HCT116 (cell line): ENCODE results near the gene HUNK. TPM values are rescaled to one million over a fixed set of nuclear protein-coding genes. Genes with fewer than 3 reads are reported as not detected.

Source experiments
- ATAC-seq: fragments of 200-7000 bp; cut with Tn5 transposase; 2 replicates; pipeline ENCODE4 v1.9.1; 2020; ENCODE audit warnings: mild to moderate bottlenecking, moderate library complexity
- BruUV-seq: library from RNA; stranded (reverse); fragments of 400-500 nt; replicated peaks from 2 replicates; lab custom pipeline; 2021; lab: Mats Ljungman, UMichigan
- CTCF ChIA-PET: fragments of 300-600 bp; sonication (Branson Sonifier 250); formaldehyde crosslinking; loops from one replicate; lab custom pipeline; 2021; ENCODE audit warnings: antibody characterized with exemption; lab: Charles Lee
- POLR2A ChIA-PET: fragments of 300-600, 350-600 bp; sonication (Branson Sonifier 250); formaldehyde crosslinking; loops from one replicate; lab custom pipeline; 2021; ENCODE audit warnings: antibody characterized with exemption; lab: Charles Lee
- RAD21 ChIA-PET, 2 experiments: fragments of 300-600 bp; sonication (Branson Sonifier 250); formaldehyde crosslinking; loops; one replicate each; lab custom pipeline; 2023; ENCODE audit warnings: low total read pairs in 2 of 2; ENCODE audit not compliant: uncharacterized antibody in 2 of 2, unreplicated experiment in 2 of 2, low non-redundant PET in 1 of 2; lab: Charles Lee
- DNase-seq: peaks from one replicate; pipeline ENCODE4 v3.0.0-alpha.2; 2010; ENCODE audit warnings: low read depth, low spot score
- H2AFZ ChIP-seq: fragments of 200-600 bp; shearing (Covaris generic), sonication (generic); 2 replicates; pipeline ENCODE4 v1.6.1; 2017; ENCODE audit warnings: low read depth, mixed run types, mixed read lengths, antibody characterized with exemption, low read length; ENCODE audit not compliant: poor library complexity, severe bottlenecking
- H3K27ac ChIP-seq: 2 replicates; pipeline ENCODE4 v1.5.1; 2012; ENCODE audit warnings: low read depth, low read length
- H3K27me3 ChIP-seq: fragments of 200-600 bp; sonication (generic); 2 replicates; pipeline ENCODE4 v1.6.1; 2016; ENCODE audit warnings: mixed run types, low read length, mixed read lengths; ENCODE audit not compliant: insufficient read depth
- H3K36me3 ChIP-seq, 2 experiments: fragments of 200-500 bp in 1 of 2; fragments of 200-600 bp in 1 of 2; sonication (Bioruptor generic) in 1 of 2; sonication (generic) in 1 of 2; 2 replicates each; pipeline versions ENCODE4 v1.5.1 to v1.6.1; 2014 to 2016; ENCODE audit warnings: low read length in 2 of 2, inconsistent platforms in 1 of 2, mixed read lengths in 1 of 2, mixed run types in 1 of 2; ENCODE audit not compliant: insufficient read depth in 2 of 2, control insufficient read depth in 1 of 2
- H3K4me1 ChIP-seq, 2 experiments: fragments of 200-600 bp in 1 of 2; sonication (generic) in 1 of 2; 2 replicates each; pipeline versions ENCODE4 v1.5.1 to v1.6.1; 2012 to 2017; ENCODE audit warnings: low read length in 2 of 2, inconsistent platforms in 1 of 2, mild to moderate bottlenecking in 1 of 2, mixed read lengths in 1 of 2, mixed run types in 1 of 2, moderate library complexity in 1 of 2; ENCODE audit not compliant: insufficient read depth in 2 of 2, control insufficient read depth in 1 of 2
- H3K4me2 ChIP-seq: fragments of 200-600 bp; sonication (generic); 2 replicates; pipeline ENCODE4 v1.6.1; 2017; ENCODE audit warnings: mixed run types, low read length, mixed read lengths
- H3K4me3 ChIP-seq, 2 experiments: fragments of 200-600 bp in 1 of 2; sonication (generic) in 1 of 2; replicated peaks in 1 of 2; 2 replicates each; pipeline ENCODE4 v1.5.1; 2011 to 2016; ENCODE audit warnings: low read length in 2 of 2, control low read depth in 1 of 2, low read depth in 1 of 2, mild to moderate bottlenecking in 1 of 2, mixed read lengths in 1 of 2, mixed run types in 1 of 2
- H3K79me2 ChIP-seq: fragments of 200-600 bp; sonication (generic); 2 replicates; pipeline ENCODE4 v1.6.1; 2017; ENCODE audit warnings: mild to moderate bottlenecking, mixed run types, low read length, moderate library complexity, mixed read lengths; ENCODE audit not compliant: insufficient read depth
- H3K9ac ChIP-seq: fragments of 200-600 bp; sonication (generic); 2 replicates; pipeline ENCODE4 v1.6.1; 2016; ENCODE audit warnings: low read length, mixed read lengths
- H3K9me2 ChIP-seq: fragments of 200-600 bp; sonication (generic), shearing (Covaris generic); 2 replicates; pipeline ENCODE4 v1.6.1; 2017; ENCODE audit warnings: mixed run types, mild to moderate bottlenecking, moderate library complexity; ENCODE audit not compliant: insufficient read depth
- H3K9me3 ChIP-seq, 2 experiments: fragments of 200-500 bp in 1 of 2; fragments of 200-600 bp in 1 of 2; sonication (Bioruptor generic) in 1 of 2; sonication (generic) in 1 of 2; 2 replicates each; pipeline ENCODE4 v1.6.1; 2014 to 2017; ENCODE audit warnings: low read length in 2 of 2, mixed read lengths in 2 of 2, inconsistent platforms in 1 of 2, low read depth in 1 of 2, mild to moderate bottlenecking in 1 of 2, mixed run types in 1 of 2, moderate library complexity in 1 of 2; ENCODE audit not compliant: control insufficient read depth in 1 of 2, insufficient read depth in 1 of 2
- H4K20me1 ChIP-seq: fragments of 200-600 bp; sonication (generic), shearing (Covaris generic); 2 replicates; pipeline ENCODE4 v1.6.1; 2017; ENCODE audit warnings: mixed run types, mild to moderate bottlenecking, moderate library complexity; ENCODE audit not compliant: insufficient read depth
- ATF3 ChIP-seq: IDR thresholded peaks from 2 replicates; pipeline ENCODE4 v1.6.1; 2012
- CEBPB ChIP-seq: IDR thresholded peaks from 2 replicates; pipeline ENCODE4 v1.6.1; 2012; ENCODE audit warnings: low read depth
- CTCF ChIP-seq, 3 experiments: fragments of 200-600 bp in 1 of 3; sonication (generic) in 1 of 3; IDR thresholded peaks in 2 of 3; conservative IDR thresholded peaks in 1 of 3; 2 replicates each; pipeline ENCODE4 v1.5.1; 2012 to 2017; ENCODE audit warnings: low read depth in 2 of 3, low read length in 2 of 3, antibody characterized with exemption in 1 of 3, borderline replicate concordance in 1 of 3, control low read depth in 1 of 3, mild to moderate bottlenecking in 1 of 3, mixed read lengths in 1 of 3, mixed run types in 1 of 3, moderate library complexity in 1 of 3; ENCODE audit not compliant: insufficient read depth in 1 of 3
- EGR1 ChIP-seq: IDR thresholded peaks from 2 replicates; pipeline ENCODE4 v1.6.1; 2012; ENCODE audit warnings: low read depth
- ELF1 ChIP-seq: IDR thresholded peaks from 2 replicates; pipeline ENCODE4 v1.6.1; 2012; ENCODE audit warnings: low read depth, borderline replicate concordance
- EZH2 ChIP-seq: fragments of 200-600 bp; sonication (generic); IDR thresholded peaks from 2 replicates; pipeline ENCODE4 v1.6.1; 2017; ENCODE audit warnings: antibody characterized with exemption, mixed run types
- EZH2phosphoT487 ChIP-seq: fragments of 200-600 bp; IDR thresholded peaks from 2 replicates; pipeline ENCODE4 v1.6.1; 2018; ENCODE audit warnings: antibody characterized with exemption, borderline replicate concordance
- FOSL1 ChIP-seq: IDR thresholded peaks from 2 replicates; pipeline ENCODE4 v1.6.1; 2012; ENCODE audit warnings: low read depth
- JUND ChIP-seq: IDR thresholded peaks from 2 replicates; pipeline ENCODE4 v1.6.1; 2012
- POLR2A ChIP-seq: IDR thresholded peaks from 2 replicates; pipeline ENCODE4 v1.7.0; 2011; ENCODE audit warnings: borderline replicate concordance; ENCODE audit not compliant: insufficient read depth, insufficient read length; ENCODE audit errors: extremely low read depth
- POLR2AphosphoS5 ChIP-seq: IDR thresholded peaks from 2 replicates; pipeline ENCODE4 v1.6.1; 2011; ENCODE audit warnings: mild to moderate bottlenecking, low read depth, low read length, moderate library complexity
- RAD21 ChIP-seq: IDR thresholded peaks from 2 replicates; pipeline ENCODE4 v1.6.1; 2012; ENCODE audit warnings: low read depth, mild to moderate bottlenecking
- SIN3A ChIP-seq: IDR thresholded peaks from 2 replicates; pipeline ENCODE4 v1.6.1; 2012; ENCODE audit warnings: low read depth
- SP1 ChIP-seq: IDR thresholded peaks from 2 replicates; pipeline ENCODE4 v1.6.1; 2012; ENCODE audit warnings: low read depth
- SRF ChIP-seq: IDR thresholded peaks from 2 replicates; pipeline ENCODE4 v1.6.1; 2012; ENCODE audit warnings: low read depth
- TCF7L2 ChIP-seq: IDR thresholded peaks from 2 replicates; pipeline ENCODE4 v1.7.0; 2011; ENCODE audit warnings: borderline replicate concordance, inconsistent platforms; ENCODE audit not compliant: insufficient read depth, insufficient read length; ENCODE audit errors: extremely low read depth
- ZBTB33 ChIP-seq: IDR thresholded peaks from 2 replicates; pipeline ENCODE4 v1.6.1; 2011; ENCODE audit warnings: mild to moderate bottlenecking, low read length, moderate library complexity; ENCODE audit not compliant: insufficient replicate concordance; ENCODE audit errors: extremely low read depth
- ZFX ChIP-seq: fragments of 450-650 bp; IDR thresholded peaks from 2 replicates; pipeline ENCODE4 v1.6.1; 2017
- ZNF274 ChIP-seq: fragments of 200-500 bp; sonication (Bioruptor generic); IDR thresholded peaks from 2 replicates; pipeline ENCODE4 v1.6.1; 2014; ENCODE audit warnings: mild to moderate bottlenecking, low read depth, low read length, inconsistent platforms
- intact Hi-C: fragments of 100-400 bp; cut with micrococcal nuclease; formaldehyde crosslinking; loops from 2 replicates; pipeline ENCODE4 v1.10.0; 2022
- total RNA-seq: library from RNA; stranded (reverse); gene quantifications from one replicate; pipeline ENCODE4 v1.2.1, GENCODE V29; 2021; ENCODE audit not compliant: unreplicated experiment
- TF ChIP-seq, protein P1 (sequence below): IDR thresholded peaks from 2 replicates; pipeline ENCODE4 v1.6.1; 2012; ENCODE audit warnings: low read depth

The HUNK gene
- total RNA-seq, 1 experiment from 2014 or later = not detected

DNA sequence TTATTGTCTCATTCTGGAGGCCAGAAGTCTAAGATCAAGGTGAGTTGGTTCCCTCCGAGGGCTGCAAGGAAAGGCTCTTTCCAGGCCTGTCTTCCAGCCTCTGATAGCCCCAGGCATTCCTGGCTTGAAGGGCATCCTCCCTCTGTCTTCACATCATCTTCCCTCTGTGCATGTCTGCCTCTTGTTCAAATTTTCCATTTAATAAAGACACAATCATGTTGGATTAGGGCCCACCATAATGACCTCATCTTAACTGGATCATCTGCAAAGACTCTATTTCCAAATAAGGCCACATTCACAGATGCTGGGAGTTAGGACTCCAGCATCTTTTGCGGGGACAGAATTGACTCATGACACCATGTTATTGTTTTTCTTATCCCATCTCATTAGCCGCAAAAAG, 24.5 kb downstream of the HUNK start:
- ATAC-seq (no peak), DNase-seq (no peak)
- TF ChIP-seq, protein P1, sequence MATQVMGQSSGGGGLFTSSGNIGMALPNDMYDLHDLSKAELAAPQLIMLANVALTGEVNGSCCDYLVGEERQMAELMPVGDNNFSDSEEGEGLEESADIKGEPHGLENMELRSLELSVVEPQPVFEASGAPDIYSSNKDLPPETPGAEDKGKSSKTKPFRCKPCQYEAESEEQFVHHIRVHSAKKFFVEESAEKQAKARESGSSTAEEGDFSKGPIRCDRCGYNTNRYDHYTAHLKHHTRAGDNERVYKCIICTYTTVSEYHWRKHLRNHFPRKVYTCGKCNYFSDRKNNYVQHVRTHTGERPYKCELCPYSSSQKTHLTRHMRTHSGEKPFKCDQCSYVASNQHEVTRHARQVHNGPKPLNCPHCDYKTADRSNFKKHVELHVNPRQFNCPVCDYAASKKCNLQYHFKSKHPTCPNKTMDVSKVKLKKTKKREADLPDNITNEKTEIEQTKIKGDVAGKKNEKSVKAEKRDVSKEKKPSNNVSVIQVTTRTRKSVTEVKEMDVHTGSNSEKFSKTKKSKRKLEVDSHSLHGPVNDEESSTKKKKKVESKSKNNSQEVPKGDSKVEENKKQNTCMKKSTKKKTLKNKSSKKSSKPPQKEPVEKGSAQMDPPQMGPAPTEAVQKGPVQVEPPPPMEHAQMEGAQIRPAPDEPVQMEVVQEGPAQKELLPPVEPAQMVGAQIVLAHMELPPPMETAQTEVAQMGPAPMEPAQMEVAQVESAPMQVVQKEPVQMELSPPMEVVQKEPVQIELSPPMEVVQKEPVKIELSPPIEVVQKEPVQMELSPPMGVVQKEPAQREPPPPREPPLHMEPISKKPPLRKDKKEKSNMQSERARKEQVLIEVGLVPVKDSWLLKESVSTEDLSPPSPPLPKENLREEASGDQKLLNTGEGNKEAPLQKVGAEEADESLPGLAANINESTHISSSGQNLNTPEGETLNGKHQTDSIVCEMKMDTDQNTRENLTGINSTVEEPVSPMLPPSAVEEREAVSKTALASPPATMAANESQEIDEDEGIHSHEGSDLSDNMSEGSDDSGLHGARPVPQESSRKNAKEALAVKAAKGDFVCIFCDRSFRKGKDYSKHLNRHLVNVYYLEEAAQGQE = no peak
- TF ChIP-seq TCF7L2 (no peak), JUND (no peak), SP1 (no peak), RAD21 (no peak), CEBPB (no peak), EZH2phosphoT487 (no peak), ELF1 (no peak), ZBTB33 (no peak), ZFX (no peak), EGR1 (no peak), FOSL1 (no peak), POLR2AphosphoS5 (no peak), SRF (no peak), ATF3 (no peak), EZH2 (no peak), ZNF274 (no peak), CTCF (IDR thresholded peaks at IDR 0.05 in 2 of 3, conservative IDR thresholded peaks at IDR 0.05 in 1 of 3; ENCODE audit: borderline replicate concordance in 1 of 3, insufficient read depth in 1 of 3, low read depth in 2 of 3, low read length in 2 of 3) (no peak), SIN3A (no peak), POLR2A (no peak)
- Histone ChIP-seq H4K20me1 (no peaks in the 10 kb centered on the region), H3K4me1 (no peaks in the 10 kb centered on the region), H3K9me2 (no peaks in the 10 kb centered on the region), H3K9me3 (no peaks in the 10 kb centered on the region), H3K9ac (no peak overlapping the region), H3K79me2 (no peaks in the 10 kb centered on the region), H3K4me2 (no peak overlapping the region), H3K27me3 (no peaks in the 10 kb centered on the region), H3K4me3 (no peak overlapping the region), H3K36me3 (no peaks in the 10 kb centered on the region), H2AFZ (no peak overlapping the region), H3K27ac (no peak overlapping the region)
- CTCF ChIA-PET = interaction anchor here (0.9 kb wide), 1 partner anchor 31 kb away, joined by 3 read pairs; no protein-coding TSS in a partner anchor
- BruUV-seq = no TSS peak
- POLR2A ChIA-PET = no interaction called here
- intact Hi-C loops = no loop called here
- RAD21 ChIA-PET = no interaction called here
